ENCODE measurements around the gene MAN1C1. TPM values are rescaled to one million over a fixed set of nuclear protein-coding genes. Genes with fewer than 3 reads are reported as not detected.

MAN1C1 gene
- total and polyA plus RNA-seq, 4 donors, result 4.6 to 14.7 (median 13.1) TPM

- no peak overlapping the region for H3K9ac ChIP-seq (ENCODE audit: insufficient read depth in 1 of 2, low read length in 2 of 2)
- H3K9me3 ChIP-seq (ENCODE audit: control insufficient read depth in 4 of 4, insufficient read depth in 3 of 4, low read length in 3 of 4), result no peaks in the 10 kb centered on the region
- H3K27me3 ChIP-seq (ENCODE audit: control insufficient read depth in 3 of 3, insufficient read depth in 3 of 3, low read length in 2 of 3), result peaks cover 0 to 5% (median 0%) of the 10 kb centered on the region in 3 donors
- WGBS, 2 donors, result 93 to 97% methylated on average over 4 of the region's 4 CpGs
- no peaks in the 10 kb centered on the region for H3K36me3 ChIP-seq (ENCODE audit: control insufficient read depth in 4 of 4, insufficient read depth in 4 of 4, low read length in 4 of 4)
- no peak for DNase-seq
- TF ChIP-seq CTCF (IDR thresholded peaks at IDR 0.05; ENCODE audit: control extremely low read depth, extremely low read depth), result no peak
- H3K4me3 ChIP-seq, result no peak overlapping the region
- H3K27ac ChIP-seq (ENCODE audit: low read depth in 1 of 2, low read length in 1 of 2), result peak overlapping the region in 1 of 2 donors; percentile 16
- H3K4me1 ChIP-seq (ENCODE audit: control insufficient read depth in 5 of 5, insufficient read depth in 5 of 5, low read length in 5 of 5), result peaks cover 4 to 21% (median 5%) of the 10 kb centered on the region in 5 donors
- no peak for ATAC-seq (ENCODE audit: insufficient read depth, low FRiP score)
Observed at GRCh38 chr1:25620701-25621350, 4.2 kb downstream of the MAN1C1 start.

- H3K27ac ChIP-seq (ENCODE audit: low read depth in 1 of 2, low read length in 1 of 2), result no peak overlapping the region
- ATAC-seq (ENCODE audit: insufficient read depth, low FRiP score) (no peak), DNase-seq (no peak)
- H3K27me3 ChIP-seq (ENCODE audit: control insufficient read depth in 3 of 3, insufficient read depth in 3 of 3, low read length in 2 of 3), result peaks cover 0 to 5% (median 0%) of the 10 kb centered on the region in 3 donors
- peaks cover 4 to 21% (median 5%) of the 10 kb centered on the region in 5 donors for H3K4me1 ChIP-seq (ENCODE audit: control insufficient read depth in 5 of 5, insufficient read depth in 5 of 5, low read length in 5 of 5)
- H3K9ac ChIP-seq (ENCODE audit: insufficient read depth in 1 of 2, low read length in 2 of 2), result no peak overlapping the region
- no peaks in the 10 kb centered on the region for H3K36me3 ChIP-seq (ENCODE audit: control insufficient read depth in 4 of 4, insufficient read depth in 4 of 4, low read length in 4 of 4)
- TF ChIP-seq CTCF (IDR thresholded peaks at IDR 0.05; ENCODE audit: control extremely low read depth, extremely low read depth), result no peak
- H3K4me3 ChIP-seq, result no peak overlapping the region
- WGBS, 2 donors, result 79 to 86% methylated on average over 5 of the region's 5 CpGs
- peaks cover 0 to 2% (median 0%) of the 10 kb centered on the region in 4 donors for H3K9me3 ChIP-seq (ENCODE audit: control insufficient read depth in 4 of 4, insufficient read depth in 3 of 4, low read length in 3 of 4)
Observed at GRCh38 chr1:25621876-25622275, 5.3 kb downstream of the MAN1C1 start.

GRCh38 chr1:25622531-25622930 is 5.9 kb downstream of the MAN1C1 start:
- peaks cover 4 to 18% (median 5%) of the 10 kb centered on the region in 5 donors for H3K4me1 ChIP-seq (ENCODE audit: control insufficient read depth in 5 of 5, insufficient read depth in 5 of 5, low read length in 5 of 5)
- no peak overlapping the region for H3K27ac ChIP-seq (ENCODE audit: low read depth in 1 of 2, low read length in 1 of 2)
- peaks cover 0 to 2% (median 0%) of the 10 kb centered on the region in 4 donors for H3K9me3 ChIP-seq (ENCODE audit: control insufficient read depth in 4 of 4, insufficient read depth in 3 of 4, low read length in 3 of 4)
- H3K36me3 ChIP-seq (ENCODE audit: control insufficient read depth in 4 of 4, insufficient read depth in 4 of 4, low read length in 4 of 4), result no peaks in the 10 kb centered on the region
- peaks cover 0 to 5% (median 0%) of the 10 kb centered on the region in 3 donors for H3K27me3 ChIP-seq (ENCODE audit: control insufficient read depth in 3 of 3, insufficient read depth in 3 of 3, low read length in 2 of 3)
- TF ChIP-seq CTCF (IDR thresholded peaks at IDR 0.05; ENCODE audit: control extremely low read depth, extremely low read depth), result no peak
- ATAC-seq (ENCODE audit: insufficient read depth, low FRiP score) (no peak), DNase-seq (no peak)
- no peak overlapping the region for H3K9ac ChIP-seq (ENCODE audit: insufficient read depth in 1 of 2, low read length in 2 of 2)
- 95 to 97% methylated on average over 6 of the region's 6 CpGs for WGBS, 2 donors
- no peak overlapping the region for H3K4me3 ChIP-seq
